HL-60 (cell line): ENCODE results near the gene CRLF1.

Experiments used
- DNase-seq, 2 experiments: peaks; one replicate each; pipeline ENCODE4 v3.0.0-alpha.2; 2010 to 2020; ENCODE audit warnings: low read depth in 1 of 2, low spot score in 1 of 2
- H3K27ac ChIP-seq: fragments of 250-450 bp; sonication (Bioruptor Pico); replicated peaks from 2 replicates; pipeline ENCODE4 v1.5.1; 2020; ENCODE audit warnings: mild to moderate bottlenecking, moderate library complexity
- H3K27me3 ChIP-seq: fragments of 250-450 bp; sonication (Bioruptor Pico); 2 replicates; pipeline ENCODE4 v1.5.1; 2021; ENCODE audit warnings: mild to moderate bottlenecking, moderate library complexity; ENCODE audit not compliant: insufficient read depth, poor library complexity, severe bottlenecking
- H3K4me3 ChIP-seq: replicated peaks from 2 replicates; pipeline ENCODE4 v1.5.1; 2011; ENCODE audit warnings: mild to moderate bottlenecking, control low read depth, low read length; ENCODE audit not compliant: insufficient read depth
- CTCF ChIP-seq: IDR thresholded peaks from one replicate; pipeline ENCODE4 v1.5.1; 2011; ENCODE audit warnings: low read length, control low read depth, inconsistent platforms; ENCODE audit not compliant: insufficient read depth
- GABPA ChIP-seq: IDR thresholded peaks from 2 replicates; pipeline ENCODE4 v1.6.1; 2012; ENCODE audit warnings: low read depth
- POLR2AphosphoS5 ChIP-seq: IDR thresholded peaks from 2 replicates; pipeline ENCODE4 v1.6.1; 2012; ENCODE audit warnings: low read depth
- REST ChIP-seq: IDR thresholded peaks from 2 replicates; pipeline ENCODE4 v1.6.1; 2012; ENCODE audit warnings: low read depth; ENCODE audit not compliant: insufficient replicate concordance
- SPI1 ChIP-seq: IDR thresholded peaks from 2 replicates; pipeline ENCODE4 v1.6.1; 2012; ENCODE audit warnings: low read depth, mild to moderate bottlenecking, borderline replicate concordance

The CRLF1 gene

DNA sequence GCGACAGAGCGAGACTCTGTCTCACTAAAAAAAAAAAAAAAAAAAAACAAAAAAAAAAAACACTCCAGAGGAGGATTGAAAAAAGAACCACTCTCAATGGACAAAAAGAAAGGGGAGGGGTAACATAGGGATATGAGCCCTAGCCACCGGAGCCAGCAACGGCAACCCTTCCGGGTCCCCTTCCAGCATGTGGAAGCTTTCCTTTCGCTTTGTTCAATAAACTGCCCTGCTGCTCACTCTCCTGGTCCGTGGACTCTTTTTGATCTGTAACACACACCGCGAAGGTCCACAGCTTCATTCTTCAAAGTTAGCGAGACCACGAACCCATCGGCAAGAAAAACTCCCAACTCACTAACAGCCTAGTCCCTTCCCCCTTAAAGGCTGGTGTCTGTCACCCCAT lies 19.0 kb downstream of the CRLF1 start:
- Histone ChIP-seq H3K27ac (no peak overlapping the region; the same call in 1 of the 2 replicates), H3K27me3 (no peaks in the 10 kb centered on the region), H3K4me3 (no peak overlapping the region)
- no peak for DNase-seq
- TF ChIP-seq GABPA (no peak), POLR2AphosphoS5 (no peak), REST (no peak), CTCF (no peak), SPI1 (no peak)

DNA sequence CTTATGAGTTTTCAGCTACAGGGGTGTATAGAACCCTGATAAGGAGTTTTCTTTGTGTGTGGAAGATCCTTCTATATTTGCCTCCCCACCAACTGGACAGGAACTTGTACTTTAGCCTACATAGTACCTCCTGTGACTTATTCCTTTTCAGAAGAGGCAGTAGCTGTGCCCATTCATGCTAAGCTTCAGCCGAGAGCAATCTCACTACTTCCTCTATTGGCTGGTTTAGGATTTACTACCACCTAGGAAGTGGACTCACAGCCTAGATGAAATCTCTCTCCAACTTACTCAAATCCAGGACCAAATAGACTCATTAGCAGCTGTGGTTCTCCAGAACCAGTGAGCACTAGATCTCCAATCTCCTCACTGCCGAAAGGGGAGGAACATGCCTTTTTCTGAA lies 20.3 kb downstream of the CRLF1 start:
- DNase-seq, result peak in 1 of 2 experiments; percentile 51
- Histone ChIP-seq H3K4me3 (no peak overlapping the region), H3K27me3 (no peaks in the 10 kb centered on the region), H3K27ac (no peak overlapping the region)
- no peak for TF ChIP-seq REST
- TF ChIP-seq GABPA, result no peak
- TF ChIP-seq SPI1, result peak; percentile 40; the same call in 1 of the 2 replicates

DNA sequence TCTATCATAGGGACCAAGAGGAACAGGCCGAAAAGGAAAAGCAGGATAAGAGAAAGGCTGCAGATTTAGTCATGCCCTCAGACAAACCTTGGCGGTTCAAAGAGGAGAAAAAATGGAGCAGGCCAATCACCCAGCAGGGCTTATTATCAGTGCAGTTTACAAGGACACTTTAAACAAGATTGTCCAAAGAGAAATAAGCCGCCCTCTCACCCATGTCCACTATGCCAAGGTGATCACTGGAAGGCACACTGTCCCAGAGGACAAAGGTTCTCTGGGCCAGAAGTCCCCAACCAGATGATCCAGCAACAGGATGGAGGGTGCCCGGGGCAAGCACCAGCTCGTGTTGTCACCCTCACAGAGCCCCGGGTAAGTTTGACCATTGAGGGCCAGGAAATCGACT lies 26.3 kb downstream of the CRLF1 start:
- no peak for TF ChIP-seq SPI1
- no peak for TF ChIP-seq POLR2AphosphoS5
- no peak for TF ChIP-seq REST
- no peak overlapping the region for H3K27ac ChIP-seq
- no peak for DNase-seq

DNA sequence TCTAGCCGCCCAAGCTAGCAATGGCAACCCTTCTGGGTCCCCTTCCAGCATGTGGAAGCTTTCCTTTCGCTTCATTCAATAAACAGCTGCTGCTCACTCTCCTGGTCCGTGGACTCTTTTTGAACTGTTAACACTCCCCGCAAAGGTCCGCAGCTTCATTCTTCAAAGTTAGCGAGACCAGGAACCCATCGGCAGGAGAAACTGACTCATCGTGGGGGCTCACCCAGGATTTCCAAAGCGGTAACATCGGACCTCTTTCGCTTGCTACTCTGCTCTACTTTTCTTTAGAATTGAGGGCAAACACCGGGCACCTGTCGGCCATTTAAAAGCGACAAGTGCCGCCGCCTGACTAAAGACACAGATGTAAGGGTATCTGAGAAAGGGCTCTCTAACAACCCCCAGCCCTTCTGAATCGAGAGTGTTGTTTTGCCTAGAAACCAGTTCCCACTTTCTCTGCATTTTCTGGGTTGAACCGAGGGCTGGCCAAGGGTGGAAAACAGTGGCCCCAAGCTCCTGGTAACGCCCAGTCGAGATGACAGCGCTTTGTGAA lies 29.2 kb downstream of the CRLF1 start:
- DNase-seq, result no peak
- Histone ChIP-seq H3K27ac (no peak overlapping the region), H3K27me3 (no peaks in the 10 kb centered on the region), H3K4me3 (no peak overlapping the region)
- TF ChIP-seq CTCF, result no peak
- TF ChIP-seq GABPA, result no peak
- TF ChIP-seq SPI1, result no peak
- TF ChIP-seq REST, result no peak
- TF ChIP-seq POLR2AphosphoS5, result no peak

More for the DNA sequence above, 26.3 kb downstream of the CRLF1 start:
- Histone ChIP-seq H3K27me3 (no peaks in the 10 kb centered on the region), H3K4me3 (no peak overlapping the region)
